ENCODE data around the gene MSL1. TPM values are rescaled to one million over a fixed set of nuclear protein-coding genes. Genes with fewer than 3 reads are reported as not detected.

Gene MSL1
- total RNA-seq, 1 donor from 2014 or later = 59.3 TPM

- DNase-seq (ENCODE audit: low read depth) = no peak
- TF ChIP-seq, protein P1, sequence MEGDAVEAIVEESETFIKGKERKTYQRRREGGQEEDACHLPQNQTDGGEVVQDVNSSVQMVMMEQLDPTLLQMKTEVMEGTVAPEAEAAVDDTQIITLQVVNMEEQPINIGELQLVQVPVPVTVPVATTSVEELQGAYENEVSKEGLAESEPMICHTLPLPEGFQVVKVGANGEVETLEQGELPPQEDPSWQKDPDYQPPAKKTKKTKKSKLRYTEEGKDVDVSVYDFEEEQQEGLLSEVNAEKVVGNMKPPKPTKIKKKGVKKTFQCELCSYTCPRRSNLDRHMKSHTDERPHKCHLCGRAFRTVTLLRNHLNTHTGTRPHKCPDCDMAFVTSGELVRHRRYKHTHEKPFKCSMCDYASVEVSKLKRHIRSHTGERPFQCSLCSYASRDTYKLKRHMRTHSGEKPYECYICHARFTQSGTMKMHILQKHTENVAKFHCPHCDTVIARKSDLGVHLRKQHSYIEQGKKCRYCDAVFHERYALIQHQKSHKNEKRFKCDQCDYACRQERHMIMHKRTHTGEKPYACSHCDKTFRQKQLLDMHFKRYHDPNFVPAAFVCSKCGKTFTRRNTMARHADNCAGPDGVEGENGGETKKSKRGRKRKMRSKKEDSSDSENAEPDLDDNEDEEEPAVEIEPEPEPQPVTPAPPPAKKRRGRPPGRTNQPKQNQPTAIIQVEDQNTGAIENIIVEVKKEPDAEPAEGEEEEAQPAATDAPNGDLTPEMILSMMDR (conservative IDR thresholded peaks at IDR 0.05; ENCODE audit: low read depth, low read length) = no peak
- peak overlapping the region; percentile 79 for H3K4me3 ChIP-seq (ENCODE audit: low read depth, low read length)
These were observed 20.2 kb upstream of the MSL1 start for GRCh38 chr17:40101367-40102210.

DNA sequence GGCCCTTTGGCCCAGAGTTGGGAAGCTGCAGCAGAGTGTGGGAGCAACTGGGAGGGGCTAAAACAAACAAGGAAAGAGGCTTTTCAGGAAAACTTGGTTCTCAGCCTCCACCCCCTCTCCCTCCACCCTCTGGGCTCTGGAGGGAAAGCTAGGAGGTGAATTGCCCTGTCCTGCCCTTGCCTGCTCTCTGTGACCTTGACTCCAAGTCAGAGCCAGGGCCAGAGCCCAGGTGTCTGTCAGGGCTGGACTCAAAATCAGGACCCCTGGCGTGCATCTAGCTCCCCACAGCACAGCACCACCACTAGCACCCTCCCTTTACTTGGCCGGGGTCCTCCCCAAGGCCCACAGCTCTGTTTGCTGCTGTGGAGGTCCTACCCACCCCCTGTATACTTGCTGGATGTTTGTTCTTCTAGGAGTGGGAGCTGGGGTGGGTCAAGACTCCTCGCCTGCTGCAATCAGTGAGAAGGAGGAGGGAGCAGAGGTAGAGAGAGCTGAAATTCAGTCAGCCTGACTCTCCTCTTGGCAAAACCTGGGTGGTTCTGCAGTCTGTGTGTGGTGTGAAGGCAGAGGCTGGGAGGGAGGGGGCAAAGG, 18.6 kb upstream of the MSL1 start:
- DNase-seq (ENCODE audit: low read depth) = no peak
- TF ChIP-seq, protein P1 (conservative IDR thresholded peaks at IDR 0.05; ENCODE audit: low read depth, low read length) = no peak
- no peak overlapping the region for H3K4me3 ChIP-seq (ENCODE audit: low read depth, low read length)

- no peak for DNase-seq (ENCODE audit: low read depth)
- TF ChIP-seq, protein P1 (conservative IDR thresholded peaks at IDR 0.05; ENCODE audit: low read depth, low read length) = no peak
- H3K4me3 ChIP-seq (ENCODE audit: low read depth, low read length) = no peak overlapping the region
These were observed 18.1 kb upstream of the MSL1 start for GRCh38 chr17:40103688-40104087.

- no peak for DNase-seq (ENCODE audit: low read depth)
- no peak overlapping the region for H3K4me3 ChIP-seq (ENCODE audit: low read depth, low read length)
- TF ChIP-seq, protein P1 (conservative IDR thresholded peaks at IDR 0.05; ENCODE audit: low read depth, low read length) = no peak
These were observed 16.9 kb upstream of the MSL1 start for GRCh38 chr17:40104594-40105486.

DNA sequence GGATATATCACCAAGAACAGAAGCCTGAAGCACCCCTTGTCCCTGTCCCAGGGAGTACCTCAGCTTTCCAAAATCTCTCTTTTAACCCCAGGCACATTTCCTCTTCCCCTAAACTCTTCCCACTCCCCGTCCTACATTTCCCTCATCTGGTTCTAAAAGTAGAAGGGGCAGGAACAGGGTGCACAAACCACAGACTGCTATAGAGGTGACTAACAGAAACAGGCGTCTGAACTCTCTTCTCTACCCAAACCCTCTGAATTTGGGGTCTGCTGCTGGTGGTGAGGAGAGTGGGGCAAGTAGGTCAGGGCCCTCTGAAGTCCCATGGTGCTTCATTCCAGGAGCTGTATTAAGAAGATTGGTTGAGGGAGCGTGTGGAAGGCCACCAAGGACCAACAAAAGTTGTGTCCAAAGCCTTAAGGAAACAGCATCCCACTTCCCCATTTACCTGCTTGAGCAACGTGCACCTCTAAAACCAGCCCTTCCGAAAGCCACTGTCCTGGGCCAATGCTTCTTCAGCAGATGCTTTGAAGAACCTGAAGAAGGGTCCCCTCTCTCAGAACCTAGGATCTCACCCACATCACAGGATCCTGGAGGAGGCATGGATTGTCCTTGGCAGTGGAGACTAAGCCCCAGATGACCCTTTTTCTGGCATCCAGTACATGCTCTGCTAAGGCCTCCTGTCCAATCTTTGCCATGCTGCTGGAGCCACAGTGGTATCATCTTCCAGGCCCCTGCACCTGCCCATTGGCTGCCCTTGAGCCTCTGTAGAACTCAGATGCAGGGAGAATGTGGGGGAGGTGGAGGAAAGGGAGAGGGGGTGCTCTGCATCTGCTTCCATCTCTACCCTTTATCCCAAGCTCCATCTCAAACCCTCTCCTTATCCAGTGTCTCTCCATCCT, 15.7 kb upstream of the MSL1 start:
- TF ChIP-seq, protein P1 (conservative IDR thresholded peaks at IDR 0.05; ENCODE audit: low read depth, low read length) = no peak
- H3K4me3 ChIP-seq (ENCODE audit: low read depth, low read length) = no peak overlapping the region
- DNase-seq (ENCODE audit: low read depth) = no peak
